GM18498 (cell line): ENCODE measurements around the gene MPL.

Experiments
- ATAC-seq: cut with Tn5 transposase; IDR thresholded peaks from one replicate; pipeline ENCODE4 v1.9.1; 2021; ENCODE audit warnings: mild to moderate bottlenecking, moderate library complexity; ENCODE audit not compliant: unreplicated experiment

MPL gene

GRCh38 chr1:43337588-43337987 is at the start of gene MPL:
Gene MPL, plus strand, starts transcription at chr1:43337818. Its CDS starts 31 bp downstream, at chr1:43337849.
- no peak for ATAC-seq

- no peak for ATAC-seq
Measured at GRCh38 chr1:43288058-43288784, 49.4 kb upstream of the MPL start.

GRCh38 chr1:43288785-43289706 is 48.6 kb upstream of the MPL start:
- ATAC-seq = no peak

- no peak for ATAC-seq
Measured at GRCh38 chr1:43292216-43292615, 45.4 kb upstream of the MPL start.

- no peak for ATAC-seq
Measured at GRCh38 chr1:43292679-43293078, 44.9 kb upstream of the MPL start.

GRCh38 chr1:43293176-43293575 is 44.4 kb upstream of the MPL start:
- no peak for ATAC-seq

- no peak for ATAC-seq
Measured at GRCh38 chr1:43293896-43294760, 43.5 kb upstream of the MPL start.

GRCh38 chr1:43294761-43295160 is 42.9 kb upstream of the MPL start:
- ATAC-seq = no peak

- no peak for ATAC-seq
Measured at GRCh38 chr1:43296207-43296606, 41.4 kb upstream of the MPL start.

GRCh38 chr1:43298055-43298454 is 39.6 kb upstream of the MPL start:
- no peak for ATAC-seq

- ATAC-seq = no peak
Measured at GRCh38 chr1:43299101-43299500, 38.5 kb upstream of the MPL start.

- no peak for ATAC-seq
Measured at GRCh38 chr1:43300378-43301094, 37.1 kb upstream of the MPL start, which contains the start of gene TIE1. Gene TIE1, plus strand, starts transcription at chr1:43300982. Its CDS starts 90 bp downstream, at chr1:43301072.

- no peak for ATAC-seq
Measured at GRCh38 chr1:43302201-43302600, 35.4 kb upstream of the MPL start.

GRCh38 chr1:43302721-43303470 is 34.7 kb upstream of the MPL start:
- no peak for ATAC-seq

GRCh38 chr1:43303471-43304313 is 33.9 kb upstream of the MPL start:
- no peak for ATAC-seq

- no peak for ATAC-seq
Measured at GRCh38 chr1:43304314-43304681, 33.3 kb upstream of the MPL start.

GRCh38 chr1:43304771-43305300 is 32.8 kb upstream of the MPL start:
- ATAC-seq = no peak

- no peak for ATAC-seq
Measured at GRCh38 chr1:43305461-43305860, 32.2 kb upstream of the MPL start.
